NCI-H82 treated with DMSO at 0.1 percent for 48 hours (cell line): ENCODE measurements around the gene SNRPA.
"Not testable (repeated sequence)": the region's sequence is repeated elsewhere in the genome, so short reads cannot be mapped to it uniquely, and the experiment has no call there.

ENCODE experiments used
- DNase-seq: peaks from one replicate; lab custom pipeline; 2025; ENCODE audit not compliant: unreplicated experiment; lab: John Stamatoyannopoulos, UW

Gene SNRPA

DNA sequence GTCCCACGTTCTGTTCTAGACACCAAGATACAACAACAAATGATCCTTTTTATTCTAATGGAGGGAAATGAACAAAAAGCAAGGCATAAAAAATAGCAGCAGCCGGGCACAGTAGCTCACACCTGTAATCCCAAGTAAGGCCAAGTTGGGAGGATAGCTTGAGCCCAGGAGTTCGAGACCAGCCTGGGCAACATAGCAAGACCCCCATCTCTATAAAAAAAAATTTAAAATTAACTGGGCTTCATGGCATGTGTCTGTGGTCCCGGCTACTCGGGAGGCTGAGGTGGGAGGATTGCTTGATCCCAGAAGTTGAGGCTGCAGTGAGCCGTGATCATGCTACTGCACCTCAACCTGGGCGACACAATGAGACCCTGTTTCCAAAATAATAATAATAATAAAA lies 25.4 kb downstream of the SNRPA start:
- no peak for DNase-seq

DNA sequence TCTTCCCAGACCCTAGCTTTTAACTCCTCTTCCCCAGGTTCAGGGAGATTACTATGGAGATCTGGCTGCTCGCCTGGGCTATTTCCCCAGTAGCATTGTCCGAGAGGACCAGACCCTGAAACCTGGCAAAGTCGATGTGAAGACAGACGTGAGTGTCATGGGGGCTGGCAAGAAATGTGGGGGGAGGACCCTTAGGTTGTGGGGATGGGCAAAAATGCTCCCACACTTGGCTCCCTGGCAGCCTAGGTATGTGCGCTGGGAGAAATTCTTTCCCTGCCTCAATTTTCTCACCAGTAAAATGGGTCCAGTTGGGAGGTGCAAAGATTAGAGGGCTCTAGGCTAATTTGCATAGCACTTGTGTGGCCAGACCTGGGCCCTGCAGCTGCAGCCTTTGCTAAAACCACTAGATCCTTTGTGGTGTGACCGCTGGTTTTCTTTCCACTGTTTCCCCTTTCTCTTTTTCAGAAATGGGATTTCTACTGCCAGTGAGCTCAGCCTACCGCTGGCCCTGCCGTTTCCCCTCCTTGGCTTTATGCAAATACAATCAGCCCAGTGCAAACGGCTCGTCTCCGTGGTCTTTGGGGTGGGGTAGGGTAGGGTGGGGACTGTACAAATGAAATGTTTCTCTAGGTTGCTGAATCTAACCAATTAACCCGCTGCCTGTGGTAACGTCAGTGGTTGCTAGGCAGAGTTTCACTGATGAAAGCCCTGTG lies 26.1 kb downstream of the SNRPA start:
- peak; percentile 90 for DNase-seq

DNA sequence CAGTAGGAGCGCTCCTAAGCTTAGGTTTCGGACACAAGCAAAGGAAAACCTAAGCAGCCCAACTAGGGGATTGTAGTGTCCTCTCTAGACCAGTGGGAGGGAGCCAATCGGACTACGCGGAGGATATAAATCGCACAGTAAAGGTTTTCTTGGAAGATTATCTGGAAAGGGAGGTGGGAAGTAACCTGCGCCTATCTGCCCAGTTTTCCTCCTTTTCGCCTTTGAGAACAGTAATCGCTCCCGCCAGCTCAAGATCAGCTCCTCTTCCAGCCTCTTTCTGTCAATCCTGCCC lies 26.6 kb downstream of the SNRPA start:
- no peak for DNase-seq

DNA sequence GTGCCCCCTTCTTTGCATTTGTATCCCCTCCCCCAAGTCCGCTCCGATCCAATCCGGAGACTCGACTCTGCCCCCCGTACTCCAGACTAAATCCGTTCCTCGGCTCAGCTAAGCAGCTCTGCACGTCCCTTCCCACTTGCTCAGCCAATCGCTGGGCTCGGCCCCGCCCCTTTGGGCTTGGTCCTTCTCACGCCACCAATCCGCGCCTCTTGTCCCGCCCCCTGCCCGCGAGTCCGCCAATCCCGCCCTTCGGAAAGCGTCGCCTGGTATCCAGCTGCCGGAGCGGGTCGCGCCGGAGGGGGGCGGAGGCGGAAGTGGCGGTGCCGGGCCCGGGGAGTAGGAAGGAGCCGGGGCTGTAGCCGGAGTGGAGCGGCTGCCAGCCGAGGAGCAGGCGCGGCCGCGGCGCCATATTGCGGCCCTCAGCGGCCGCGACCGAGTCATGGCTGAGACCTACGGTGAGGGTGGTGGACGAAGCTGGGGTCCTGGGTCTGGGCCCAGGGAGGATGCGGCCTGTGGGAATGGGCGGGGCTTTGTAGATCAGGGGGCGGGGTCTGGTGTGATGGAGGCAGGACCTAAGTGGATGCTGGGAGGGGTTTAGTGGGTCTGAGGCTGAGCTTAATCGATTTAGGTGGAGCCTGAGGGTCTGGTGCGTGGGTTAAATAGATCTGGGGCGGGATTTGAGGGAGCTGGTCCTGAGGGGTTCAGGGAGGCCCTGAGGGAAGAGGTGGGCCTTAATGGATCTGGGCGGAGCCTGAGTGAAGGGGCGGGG lies 27.1 kb downstream of the SNRPA start, which contains the start of gene RAB4B:
Gene RAB4B, plus strand, starts transcription at position 311 of the 769 bp plus-strand sequence. Its CDS starts 129 bp downstream, at position 440.
- DNase-seq: peak; percentile 99

DNA sequence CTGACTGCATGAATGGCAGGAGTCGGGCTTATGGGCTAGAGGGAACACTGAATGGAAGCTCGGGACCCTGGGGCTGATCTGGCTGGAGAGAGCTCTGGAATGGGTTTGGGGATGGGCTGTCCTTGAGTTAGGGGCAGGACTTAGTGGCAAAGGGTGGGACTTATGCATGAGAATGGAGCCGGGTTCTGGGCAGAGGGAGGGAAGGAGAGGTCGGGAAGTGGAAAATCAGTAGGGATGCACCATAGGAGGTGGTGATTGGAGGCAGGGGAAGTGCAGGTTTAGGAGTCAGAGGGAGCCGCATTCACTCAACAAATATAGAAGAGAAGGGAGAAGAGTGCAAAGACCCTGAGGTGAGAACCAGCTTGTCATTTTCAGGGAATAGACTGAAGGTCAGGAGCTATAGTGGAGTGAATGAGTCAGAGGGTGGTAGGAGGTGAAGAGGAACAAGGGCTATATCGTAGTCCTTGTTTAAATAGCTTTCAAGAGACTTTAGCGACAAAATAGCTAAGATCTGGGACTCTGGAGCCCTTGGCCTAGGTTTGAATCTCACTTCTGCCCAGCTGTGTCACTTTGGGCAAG lies 27.8 kb downstream of the SNRPA start:
- DNase-seq: peak; percentile 57

GRCh38 chr19:40780582-40780981 lies 29.6 kb downstream of the SNRPA start:
- DNase-seq: no peak

- DNase-seq: no peak
Measured at GRCh38 chr19:40781140-40781539, 30.1 kb downstream of the SNRPA start.

GRCh38 chr19:40783711-40784110 lies 32.7 kb downstream of the SNRPA start:
- DNase-seq: no peak

DNA sequence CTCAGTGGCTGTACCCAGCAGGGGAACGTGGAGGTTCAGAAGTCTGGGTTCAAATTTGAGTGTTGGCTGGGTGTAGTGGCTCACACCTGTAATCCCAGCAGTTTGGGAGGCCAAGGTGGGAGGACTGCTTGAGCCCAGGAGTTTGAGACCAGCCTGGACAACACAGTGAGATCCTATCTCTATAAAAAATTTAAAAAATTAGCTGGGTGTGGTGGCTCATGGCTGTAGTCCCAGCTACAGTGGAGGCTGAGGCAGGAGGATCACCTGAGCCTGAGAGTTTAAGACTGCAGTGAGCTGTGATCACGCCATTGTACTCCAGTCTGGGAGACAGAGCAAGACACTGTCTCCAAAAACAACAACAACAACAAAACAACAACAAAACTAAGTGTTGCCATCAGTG lies 33.1 kb downstream of the SNRPA start:
- DNase-seq: not testable (repeated sequence)

GRCh38 chr19:40785526-40785925 lies 34.5 kb downstream of the SNRPA start:
- DNase-seq: no peak

DNA sequence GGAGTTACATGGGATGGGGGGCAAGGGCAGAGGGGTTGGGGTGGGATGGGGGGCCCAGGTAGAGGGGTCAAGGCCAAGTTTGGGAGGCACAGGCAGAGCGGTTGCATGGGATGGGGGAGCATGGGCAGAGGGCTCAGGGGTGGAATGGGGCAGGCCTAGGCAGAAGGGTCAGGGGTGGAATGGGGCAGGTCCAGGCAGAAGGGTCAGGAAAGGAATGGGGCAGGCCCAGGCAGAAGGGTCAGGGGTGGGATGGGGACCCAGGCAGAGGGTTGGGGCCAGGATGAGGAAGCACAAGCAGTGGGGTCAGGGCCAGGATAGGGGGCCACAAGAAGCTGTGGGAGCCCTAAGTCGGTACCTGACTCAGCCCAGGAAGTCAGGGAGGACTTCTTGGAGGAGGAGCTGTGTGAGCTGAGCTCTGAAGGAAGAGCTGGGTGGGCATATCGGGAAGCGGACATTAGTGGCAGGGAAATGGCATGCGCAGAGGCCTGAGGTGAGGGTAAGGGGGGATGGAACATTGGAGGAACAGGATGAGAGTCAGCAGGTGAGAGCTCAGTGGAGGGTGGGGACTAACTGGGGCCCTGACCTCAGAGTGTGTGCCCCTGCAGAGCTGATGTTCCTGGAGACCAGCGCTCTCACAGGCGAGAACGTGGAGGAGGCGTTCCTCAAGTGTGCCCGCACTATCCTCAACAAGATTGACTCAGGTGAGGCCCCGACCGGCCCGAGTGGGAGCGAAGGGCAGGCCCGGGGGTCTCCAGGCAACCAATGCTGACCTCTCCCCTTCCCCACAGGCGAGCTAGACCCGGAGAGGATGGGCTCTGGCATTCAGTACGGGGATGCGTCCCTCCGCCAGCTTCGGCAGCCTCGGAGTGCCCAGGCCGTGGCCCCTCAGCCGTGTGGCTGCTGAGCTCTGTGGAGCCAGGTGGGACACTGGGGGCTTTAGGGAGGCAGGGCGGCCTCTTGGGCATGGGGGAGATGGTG lies 35.3 kb downstream of the SNRPA start:
- no peak for DNase-seq

GRCh38 chr19:40791349-40791748 lies 40.3 kb downstream of the SNRPA start:
- DNase-seq: no peak

DNA sequence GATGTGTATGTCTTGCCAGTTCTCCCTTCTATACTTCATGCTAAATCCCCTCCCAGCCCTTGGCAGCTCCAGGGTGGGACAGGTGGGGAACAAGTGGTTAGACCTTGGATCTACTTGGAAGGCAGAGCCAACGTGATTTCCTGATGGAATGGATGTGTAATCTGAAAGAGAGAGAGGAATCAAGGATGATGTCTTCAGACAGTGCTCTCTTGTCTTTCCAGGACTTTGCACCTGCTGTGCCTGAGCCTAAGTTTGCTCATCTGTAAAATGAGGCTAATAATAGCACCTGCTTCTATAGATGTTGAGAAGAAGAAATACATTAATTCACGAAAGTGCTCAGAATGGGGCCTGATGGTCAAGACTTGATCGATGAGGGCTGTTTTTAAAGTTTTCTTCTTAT lies 41.0 kb downstream of the SNRPA start:
- DNase-seq: no peak

DNA sequence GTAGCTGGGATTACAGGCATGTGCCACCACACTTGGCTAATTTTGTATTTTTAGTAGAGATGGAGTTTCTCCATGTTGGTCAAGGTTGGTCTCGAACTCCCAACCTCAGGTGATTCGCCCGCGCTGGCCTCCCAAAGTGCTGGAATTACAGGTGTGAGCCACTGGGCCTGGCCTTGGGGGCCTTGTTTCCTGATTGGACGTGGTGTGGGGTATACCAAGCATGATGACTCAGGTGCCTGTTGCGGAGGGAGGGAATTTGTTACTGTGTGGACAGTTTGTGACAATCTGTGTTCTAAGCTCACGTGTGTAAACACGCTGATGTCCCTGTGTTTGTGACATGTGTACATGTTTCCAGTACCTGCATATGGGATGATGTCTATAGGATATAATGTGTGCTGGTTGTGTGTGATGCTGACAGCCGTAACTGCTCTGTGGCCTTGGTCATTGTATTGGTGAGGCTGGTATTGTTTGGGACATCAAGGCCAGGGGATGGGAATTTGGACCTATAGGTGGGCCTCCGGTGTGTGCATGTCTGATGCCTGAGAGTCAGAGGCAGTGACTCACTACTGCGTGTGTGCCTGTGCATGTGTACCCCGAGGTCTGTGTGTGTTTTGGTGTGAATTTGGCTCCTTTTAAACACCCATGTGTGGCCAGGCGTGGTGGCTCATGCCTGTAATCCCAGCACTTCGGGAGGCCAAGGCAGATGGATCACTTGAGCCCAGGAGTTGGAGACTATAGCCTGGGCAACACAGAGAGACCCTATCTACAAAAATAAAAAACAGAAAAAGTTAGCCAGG lies 46.4 kb downstream of the SNRPA start:
- no peak for DNase-seq

DNA sequence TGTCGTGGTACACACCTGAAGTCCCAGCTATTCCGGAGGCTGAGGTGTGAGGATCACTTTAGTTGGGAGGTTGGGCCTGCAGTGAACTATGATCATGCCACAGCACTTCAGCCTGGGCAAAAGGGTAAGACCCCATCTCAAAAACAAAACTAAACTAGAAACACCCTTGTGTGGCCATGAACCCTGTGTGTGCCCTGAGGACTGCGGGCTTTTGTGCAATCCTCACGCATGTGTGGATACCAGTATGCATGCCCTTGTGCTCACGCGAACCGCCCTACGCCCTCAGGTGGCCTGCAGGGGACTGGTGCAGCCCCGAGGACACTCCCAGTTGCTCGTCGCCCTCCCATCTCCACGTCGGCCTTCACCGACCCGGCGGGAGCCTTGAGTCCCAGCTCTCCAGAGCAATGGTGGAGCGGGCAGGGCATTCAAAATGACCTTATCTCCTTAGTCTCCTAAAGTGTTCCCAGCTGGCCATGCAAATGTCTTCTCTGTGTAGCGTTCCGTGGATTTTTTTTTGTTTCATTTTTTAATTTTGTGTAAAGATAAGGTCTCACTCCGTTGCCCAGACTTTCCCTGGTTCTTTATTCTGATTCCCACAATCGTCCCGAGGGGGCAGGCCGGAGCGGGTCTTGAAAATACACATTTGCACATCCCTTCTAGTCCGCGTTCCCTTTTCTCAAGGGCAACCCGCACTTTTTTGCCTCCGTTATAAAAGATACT lies 47.1 kb downstream of the SNRPA start:
- DNase-seq: peak; percentile 46

DNA sequence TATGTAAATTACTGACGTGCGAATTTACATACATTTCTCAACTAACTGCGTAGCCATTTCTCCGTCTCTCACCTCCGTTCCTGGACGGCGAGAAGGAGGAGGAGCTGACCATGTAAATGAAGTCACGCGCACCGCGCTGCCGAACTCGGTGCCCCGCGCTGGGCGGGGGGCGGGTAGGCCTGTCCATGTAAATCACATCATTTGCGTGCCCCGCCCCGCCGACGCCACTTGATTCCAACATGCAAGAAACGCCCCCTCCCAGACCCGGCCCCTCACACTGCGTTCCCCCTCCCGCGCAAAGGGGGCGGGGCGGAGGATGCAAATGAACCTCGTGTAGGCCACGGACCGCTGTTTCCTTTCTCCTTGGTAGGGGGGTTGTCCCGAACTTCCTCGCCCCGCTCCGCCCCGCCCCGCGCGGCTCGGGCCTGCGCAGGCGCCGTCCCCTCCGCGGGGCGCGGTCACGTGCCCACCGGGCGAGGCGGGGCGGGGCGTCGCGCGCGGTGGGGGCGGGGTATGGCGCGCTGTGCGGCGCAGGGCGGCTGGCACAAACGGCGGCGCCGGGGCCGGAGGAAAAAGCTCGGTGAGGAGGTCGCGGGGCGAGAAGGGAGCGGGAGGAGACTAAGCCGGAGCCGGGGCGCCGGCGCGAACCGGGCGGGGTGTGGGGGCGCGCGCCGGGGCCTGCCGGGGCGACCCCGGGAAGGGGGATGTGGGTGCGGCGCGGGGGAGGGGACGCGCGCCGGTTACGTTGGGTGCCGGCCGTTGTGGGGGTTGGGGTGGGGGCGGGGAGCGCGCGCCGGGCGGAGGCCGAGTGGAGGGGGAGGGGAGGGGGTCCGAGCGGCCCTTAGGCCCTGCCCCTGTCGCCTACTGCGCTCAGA lies 47.9 kb downstream of the SNRPA start, which contains the start of gene EGLN2:
Gene EGLN2, plus strand, starts transcription at position 509 of the 875 bp plus-strand sequence. CDS start 1,382 bp downstream, outside the sequence.
- DNase-seq: peak; percentile 98

- DNase-seq: no peak
Measured at GRCh38 chr19:40799558-40800338, 48.7 kb downstream of the SNRPA start.
